Measurements from ENCODE around the gene ADAMTS3. TPM values are rescaled to one million over a fixed set of nuclear protein-coding genes. Genes with fewer than 3 reads are reported as not detected.

The ADAMTS3 gene
- total RNA-seq, 5 donors from 2014 or later (not counting 1 experiment from before 2014, with no cell fraction given): not detected

DNA sequence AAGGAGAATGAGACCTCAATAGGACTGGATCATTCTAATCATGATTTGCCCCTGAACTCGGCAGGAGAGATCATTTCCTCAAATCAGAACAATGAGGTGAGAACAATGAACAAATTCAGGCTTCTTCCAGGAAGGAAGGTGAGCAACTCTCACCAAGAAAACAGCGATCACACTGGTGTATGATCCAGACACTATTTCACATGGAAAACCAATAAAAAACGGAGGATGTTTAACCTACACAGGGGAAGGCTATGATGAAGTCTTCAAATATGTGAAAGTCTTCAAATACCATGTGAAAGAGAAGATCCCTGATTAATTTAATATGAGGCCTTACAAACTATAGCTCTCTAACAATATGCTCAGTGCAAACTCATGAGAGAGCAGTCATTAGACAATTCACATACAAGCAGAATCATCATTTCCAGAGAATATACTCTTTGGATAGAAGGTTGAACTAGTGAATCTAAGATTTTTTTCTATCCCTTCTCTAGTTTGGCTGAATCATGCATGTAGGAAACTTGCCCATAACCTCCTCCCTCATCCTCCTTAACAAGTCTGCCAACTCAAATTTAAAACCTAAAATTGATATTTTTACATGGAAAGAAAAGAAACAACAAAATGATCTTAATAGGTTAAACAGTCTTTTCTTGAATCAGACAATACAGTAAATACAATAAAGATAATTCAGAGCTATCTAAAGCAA lies 122.5 kb downstream of the ADAMTS3 start:
- no peaks in the 10 kb centered on the region for H3K9me3 ChIP-seq
- CTCF ChIA-PET: no interaction called here
- WGBS (ENCODE audit: insufficient coverage): no CpG with 5 or more reads among the region's 3 CpGs

DNA sequence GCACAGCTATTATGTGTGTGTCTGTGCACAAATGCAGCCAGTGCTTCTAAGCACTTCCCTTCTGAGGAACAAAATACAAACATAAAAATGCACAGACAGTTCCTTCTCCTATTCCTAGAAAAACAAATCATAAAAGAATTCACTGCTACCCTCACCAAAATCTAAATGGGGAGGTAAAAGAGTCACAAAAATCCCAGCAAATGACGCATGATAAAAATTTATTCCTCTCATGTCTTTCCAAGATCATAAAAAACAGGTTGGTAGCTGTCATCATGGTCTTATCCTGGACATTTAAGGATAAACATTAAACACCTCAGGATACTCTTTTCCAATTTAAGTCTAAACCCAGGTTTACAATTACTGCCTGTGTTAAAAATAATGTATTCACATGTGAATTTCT lies 124.9 kb downstream of the ADAMTS3 start:
- H3K27me3 Mint-ChIP-seq: no peaks in the 10 kb centered on the region
- DNase-seq (no peak), ATAC-seq (replicated peaks in 1 of 4) (no peak)
- CTCF ChIA-PET: no interaction called here
- no peaks in the 10 kb centered on the region for H3K4me1 Mint-ChIP-seq
- Histone ChIP-seq H3K27me3 (replicated peaks in 1 of 2; ENCODE audit: control insufficient read depth in 2 of 2, extremely low read depth in 1 of 2, insufficient read depth in 2 of 2, low read length in 1 of 2) (no peaks in the 10 kb centered on the region), H3K4me1 (ENCODE audit: control insufficient read depth in 1 of 2, extremely low read depth in 1 of 2, insufficient read depth in 2 of 2, low read length in 2 of 2) (no peaks in the 10 kb centered on the region), H3K4me3 (ENCODE audit: control insufficient read depth in 1 of 2, extremely low read depth in 1 of 2, low read length in 1 of 2) (no peak overlapping the region), H3K36me3 (ENCODE audit: control insufficient read depth in 2 of 2, extremely low read depth in 1 of 2, insufficient read depth in 1 of 2, low read length in 1 of 2) (no peaks in the 10 kb centered on the region), H3K9me3 (no peaks in the 10 kb centered on the region), H3K27ac (ENCODE audit: low read length) (no peak overlapping the region)
- WGBS (ENCODE audit: insufficient coverage): no CpG with 5 or more reads among the region's 1 CpG
- no peak overlapping the region for H3K27ac Mint-ChIP-seq
- POLR2A ChIA-PET: interaction anchor here in 1 of 2 donors (0.6 kb wide), 1 partner anchor 67 kb away, joined by 3 read pairs; no protein-coding TSS in a partner anchor
- no peak overlapping the region for H3K4me3 Mint-ChIP-seq
- peaks cover 0 to 2% (median 0%) of the 10 kb centered on the region in 3 donors for H3K9me3 Mint-ChIP-seq
- H3K36me3 Mint-ChIP-seq: no peaks in the 10 kb centered on the region

More for the DNA sequence above, 122.5 kb downstream of the ADAMTS3 start:
- Histone ChIP-seq H3K27ac (ENCODE audit: low read length) (no peak overlapping the region), H3K4me1 (ENCODE audit: control insufficient read depth in 1 of 2, extremely low read depth in 1 of 2, insufficient read depth in 2 of 2, low read length in 2 of 2) (no peaks in the 10 kb centered on the region), H3K36me3 (ENCODE audit: control insufficient read depth in 2 of 2, extremely low read depth in 1 of 2, insufficient read depth in 1 of 2, low read length in 1 of 2) (no peaks in the 10 kb centered on the region), H3K4me3 (ENCODE audit: control insufficient read depth in 1 of 2, extremely low read depth in 1 of 2, low read length in 1 of 2) (no peak overlapping the region), H3K27me3 (replicated peaks in 1 of 2; ENCODE audit: control insufficient read depth in 2 of 2, extremely low read depth in 1 of 2, insufficient read depth in 2 of 2, low read length in 1 of 2) (no peaks in the 10 kb centered on the region)
- DNase-seq: no peak
- no peak overlapping the region for H3K4me3 Mint-ChIP-seq
- ATAC-seq (replicated peaks in 1 of 4): no peak
- no peaks in the 10 kb centered on the region for H3K36me3 Mint-ChIP-seq
- H3K27ac Mint-ChIP-seq: no peak overlapping the region
- H3K27me3 Mint-ChIP-seq: no peaks in the 10 kb centered on the region
- POLR2A ChIA-PET: no interaction called here
- peaks cover 0 to 2% (median 0%) of the 10 kb centered on the region in 3 donors for H3K9me3 Mint-ChIP-seq
- H3K4me1 Mint-ChIP-seq: no peaks in the 10 kb centered on the region

DNA sequence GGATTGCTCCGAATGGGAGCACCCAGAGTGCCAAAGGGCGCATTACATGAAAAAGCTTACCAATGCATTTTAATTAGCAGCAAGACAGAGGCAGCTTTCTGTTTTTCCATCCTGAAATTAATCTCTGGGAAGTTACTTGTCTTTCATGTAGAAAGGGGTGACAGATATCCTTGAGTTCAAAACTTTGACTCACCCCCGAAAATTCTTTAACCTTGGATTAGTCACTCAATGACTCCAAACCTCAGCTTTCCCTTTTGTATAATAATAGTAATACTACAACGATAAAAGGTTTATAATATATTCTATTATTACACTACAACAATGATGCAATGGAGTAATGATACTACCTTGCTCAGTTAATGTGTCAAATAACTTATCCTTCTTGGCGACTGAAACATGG lies 126.3 kb downstream of the ADAMTS3 start:
- no peaks in the 10 kb centered on the region for H3K4me1 ChIP-seq (ENCODE audit: control insufficient read depth in 1 of 2, extremely low read depth in 1 of 2, insufficient read depth in 2 of 2, low read length in 2 of 2)
- Mint-ChIP-seq H3K4me3 (no peak overlapping the region), H3K27ac (no peak overlapping the region), H3K36me3 (no peaks in the 10 kb centered on the region), H3K27me3 (no peaks in the 10 kb centered on the region), H3K4me1 (no peaks in the 10 kb centered on the region), H3K9me3 (peaks cover 0 to 2% (median 0%) of the 10 kb centered on the region in 3 donors)
- H3K27ac ChIP-seq (ENCODE audit: low read length): no peak overlapping the region
- ATAC-seq (replicated peaks in 1 of 4): no peak
- 100% methylated on average over 1 of the region's 5 CpGs for WGBS (ENCODE audit: insufficient coverage)
- H3K27me3 ChIP-seq (replicated peaks in 1 of 2; ENCODE audit: control insufficient read depth in 2 of 2, extremely low read depth in 1 of 2, insufficient read depth in 2 of 2, low read length in 1 of 2): no peaks in the 10 kb centered on the region
- ChIA-PET POLR2A (no interaction called here), CTCF (no interaction called here)
- no peak for DNase-seq
- H3K4me3 ChIP-seq (ENCODE audit: control insufficient read depth in 1 of 2, extremely low read depth in 1 of 2, low read length in 1 of 2): no peak overlapping the region
- no peaks in the 10 kb centered on the region for H3K36me3 ChIP-seq (ENCODE audit: control insufficient read depth in 2 of 2, extremely low read depth in 1 of 2, insufficient read depth in 1 of 2, low read length in 1 of 2)
- no peaks in the 10 kb centered on the region for H3K9me3 ChIP-seq

DNA sequence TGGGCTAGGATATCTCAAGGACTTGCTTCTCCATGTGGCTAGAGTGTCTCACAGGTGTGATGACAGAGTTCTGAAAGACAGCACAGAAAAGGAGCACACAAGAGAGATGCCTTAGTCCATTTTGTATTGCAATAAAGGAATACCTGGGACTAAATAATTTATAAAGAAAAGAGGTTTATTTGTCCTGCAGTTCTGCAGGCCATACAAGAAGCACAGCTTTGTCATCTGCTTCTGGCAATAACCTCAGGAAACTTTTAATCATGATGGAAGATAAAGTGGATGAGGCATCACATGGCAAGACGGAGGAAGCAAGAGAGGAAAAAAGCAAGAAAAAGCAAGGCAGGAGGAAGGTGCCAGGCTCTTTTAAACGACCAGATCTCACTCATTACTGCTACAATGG lies 126.9 kb downstream of the ADAMTS3 start:
- Histone ChIP-seq H3K27me3 (replicated peaks in 1 of 2; ENCODE audit: control insufficient read depth in 2 of 2, extremely low read depth in 1 of 2, insufficient read depth in 2 of 2, low read length in 1 of 2) (no peaks in the 10 kb centered on the region), H3K4me3 (ENCODE audit: control insufficient read depth in 1 of 2, extremely low read depth in 1 of 2, low read length in 1 of 2) (no peak overlapping the region), H3K27ac (ENCODE audit: low read length) (no peak overlapping the region), H3K9me3 (no peaks in the 10 kb centered on the region), H3K4me1 (ENCODE audit: control insufficient read depth in 1 of 2, extremely low read depth in 1 of 2, insufficient read depth in 2 of 2, low read length in 2 of 2) (no peaks in the 10 kb centered on the region), H3K36me3 (ENCODE audit: control insufficient read depth in 2 of 2, extremely low read depth in 1 of 2, insufficient read depth in 1 of 2, low read length in 1 of 2) (no peaks in the 10 kb centered on the region)
- Mint-ChIP-seq H3K27ac (no peak overlapping the region), H3K27me3 (no peaks in the 10 kb centered on the region), H3K4me3 (no peak overlapping the region), H3K9me3 (peaks cover 0 to 2% (median 0%) of the 10 kb centered on the region in 3 donors), H3K36me3 (no peaks in the 10 kb centered on the region), H3K4me1 (no peaks in the 10 kb centered on the region)
- no CpG with 5 or more reads among the region's 2 CpGs for WGBS (ENCODE audit: insufficient coverage)
- no peak for ATAC-seq (replicated peaks in 1 of 4)
- DNase-seq: no peak
- POLR2A ChIA-PET: no interaction called here
- CTCF ChIA-PET: no interaction called here

DNA sequence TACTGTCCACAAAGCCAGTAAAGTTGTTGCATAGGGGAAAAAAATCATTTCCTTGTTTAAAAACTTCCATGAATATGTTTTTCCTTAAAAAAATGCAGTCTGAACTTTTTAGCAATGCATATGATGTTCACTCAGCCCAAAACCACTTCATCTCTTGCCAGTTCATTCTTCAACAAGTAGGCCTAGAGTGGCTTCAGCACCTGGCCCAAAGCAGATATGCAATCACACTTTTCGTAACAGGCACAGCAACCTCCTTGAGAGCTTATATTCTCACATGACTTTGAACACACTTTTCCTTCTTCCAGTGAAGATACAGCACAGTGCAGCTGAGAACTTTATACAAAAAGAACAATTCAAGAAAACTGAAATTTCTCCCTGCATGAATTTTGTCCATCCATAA lies 128.6 kb downstream of the ADAMTS3 start:
- no peak overlapping the region for H3K4me3 ChIP-seq (ENCODE audit: control insufficient read depth in 1 of 2, extremely low read depth in 1 of 2, low read length in 1 of 2)
- DNase-seq (no peak), ATAC-seq (replicated peaks in 1 of 4) (no peak)
- Mint-ChIP-seq H3K4me3 (no peak overlapping the region), H3K27ac (no peak overlapping the region), H3K36me3 (no peaks in the 10 kb centered on the region), H3K4me1 (no peaks in the 10 kb centered on the region), H3K9me3 (peaks cover 0 to 4% (median 0%) of the 10 kb centered on the region in 3 donors), H3K27me3 (no peaks in the 10 kb centered on the region)
- H3K27me3 ChIP-seq (replicated peaks in 1 of 2; ENCODE audit: control insufficient read depth in 2 of 2, extremely low read depth in 1 of 2, insufficient read depth in 2 of 2, low read length in 1 of 2): no peaks in the 10 kb centered on the region
- H3K9me3 ChIP-seq: no peaks in the 10 kb centered on the region
- CTCF ChIA-PET: no interaction called here
- no peaks in the 10 kb centered on the region for H3K36me3 ChIP-seq (ENCODE audit: control insufficient read depth in 2 of 2, extremely low read depth in 1 of 2, insufficient read depth in 1 of 2, low read length in 1 of 2)
- H3K4me1 ChIP-seq (ENCODE audit: control insufficient read depth in 1 of 2, extremely low read depth in 1 of 2, insufficient read depth in 2 of 2, low read length in 2 of 2): no peaks in the 10 kb centered on the region
- POLR2A ChIA-PET: no interaction called here
- no peak overlapping the region for H3K27ac ChIP-seq (ENCODE audit: low read length)
- WGBS (ENCODE audit: insufficient coverage): 91% methylated on average over 1 of the region's 1 CpG

DNA sequence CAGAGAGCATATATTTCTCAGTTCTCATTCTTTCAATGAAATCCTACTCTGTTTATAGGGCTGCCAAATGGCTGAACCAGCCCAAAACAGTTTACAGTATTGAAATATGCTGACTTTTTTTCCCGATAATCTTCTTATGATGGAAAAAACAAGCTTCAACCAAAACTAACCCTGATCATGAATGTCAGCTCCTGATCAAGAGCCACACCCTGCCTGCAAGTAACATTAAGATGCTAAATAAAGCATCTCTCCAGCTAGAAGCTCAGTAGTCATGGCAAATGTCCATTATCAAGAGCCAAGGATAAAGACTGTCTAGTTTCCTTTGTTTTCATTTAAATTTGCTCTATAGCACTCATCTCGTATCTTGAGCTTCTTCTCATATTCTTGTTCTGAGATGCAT lies 136.0 kb downstream of the ADAMTS3 start:
- 100% methylated on average over 1 of the region's 2 CpGs for WGBS (ENCODE audit: insufficient coverage)
- Histone ChIP-seq H3K36me3 (ENCODE audit: control insufficient read depth in 2 of 2, extremely low read depth in 1 of 2, insufficient read depth in 1 of 2, low read length in 1 of 2) (no peaks in the 10 kb centered on the region), H3K4me1 (ENCODE audit: control insufficient read depth in 1 of 2, extremely low read depth in 1 of 2, insufficient read depth in 2 of 2, low read length in 2 of 2) (no peaks in the 10 kb centered on the region), H3K4me3 (ENCODE audit: control insufficient read depth in 1 of 2, extremely low read depth in 1 of 2, low read length in 1 of 2) (no peak overlapping the region), H3K27me3 (replicated peaks in 1 of 2; ENCODE audit: control insufficient read depth in 2 of 2, extremely low read depth in 1 of 2, insufficient read depth in 2 of 2, low read length in 1 of 2) (no peaks in the 10 kb centered on the region), H3K9me3 (no peaks in the 10 kb centered on the region), H3K27ac (ENCODE audit: low read length) (no peak overlapping the region)
- Mint-ChIP-seq H3K27me3 (no peaks in the 10 kb centered on the region), H3K36me3 (no peaks in the 10 kb centered on the region), H3K4me3 (no peak overlapping the region), H3K9me3 (peaks cover 0 to 3% (median 0%) of the 10 kb centered on the region in 3 donors), H3K4me1 (no peaks in the 10 kb centered on the region), H3K27ac (no peak overlapping the region)
- ChIA-PET POLR2A (no interaction called here), CTCF (no interaction called here)
- no peak for DNase-seq
- no peak for ATAC-seq (replicated peaks in 1 of 4)

DNA sequence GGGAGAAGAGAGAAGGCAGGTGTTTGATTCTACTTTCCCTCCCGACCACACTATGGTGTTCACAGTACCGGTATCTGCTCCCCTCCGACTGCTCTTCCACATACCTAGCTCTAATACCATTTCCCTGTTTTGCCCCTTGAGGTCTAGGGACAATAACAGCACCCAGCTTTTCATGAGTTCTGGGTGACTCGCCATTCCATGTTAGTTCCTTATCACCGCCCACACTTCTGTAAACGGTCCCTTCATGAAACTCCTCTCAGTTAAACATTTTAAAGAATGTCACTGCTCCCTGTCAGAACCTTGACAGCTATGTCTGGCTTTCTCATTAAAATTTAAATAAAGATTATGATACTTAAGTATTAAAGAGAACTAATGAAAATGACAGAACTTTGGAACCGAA lies 136.7 kb downstream of the ADAMTS3 start:
- WGBS (ENCODE audit: insufficient coverage): 90% methylated on average over 2 of the region's 7 CpGs
- Histone ChIP-seq H3K4me3 (ENCODE audit: control insufficient read depth in 1 of 2, extremely low read depth in 1 of 2, low read length in 1 of 2) (no peak overlapping the region), H3K27me3 (replicated peaks in 1 of 2; ENCODE audit: control insufficient read depth in 2 of 2, extremely low read depth in 1 of 2, insufficient read depth in 2 of 2, low read length in 1 of 2) (no peaks in the 10 kb centered on the region), H3K27ac (ENCODE audit: low read length) (no peak overlapping the region), H3K4me1 (ENCODE audit: control insufficient read depth in 1 of 2, extremely low read depth in 1 of 2, insufficient read depth in 2 of 2, low read length in 2 of 2) (no peaks in the 10 kb centered on the region), H3K36me3 (ENCODE audit: control insufficient read depth in 2 of 2, extremely low read depth in 1 of 2, insufficient read depth in 1 of 2, low read length in 1 of 2) (no peaks in the 10 kb centered on the region), H3K9me3 (no peaks in the 10 kb centered on the region)
- H3K4me3 Mint-ChIP-seq: no peak overlapping the region
- ATAC-seq (replicated peaks in 1 of 4) (no peak), DNase-seq (no peak)
- CTCF ChIA-PET: no interaction called here
- no peaks in the 10 kb centered on the region for H3K4me1 Mint-ChIP-seq
- peaks cover 0 to 3% (median 2%) of the 10 kb centered on the region in 3 donors for H3K9me3 Mint-ChIP-seq
- POLR2A ChIA-PET: no interaction called here
- H3K27me3 Mint-ChIP-seq: no peaks in the 10 kb centered on the region
- H3K27ac Mint-ChIP-seq: no peak overlapping the region
- H3K36me3 Mint-ChIP-seq: no peaks in the 10 kb centered on the region

Data from T-cell (primary cell).